ENCODE measurements around the gene COQ3.

DNA sequence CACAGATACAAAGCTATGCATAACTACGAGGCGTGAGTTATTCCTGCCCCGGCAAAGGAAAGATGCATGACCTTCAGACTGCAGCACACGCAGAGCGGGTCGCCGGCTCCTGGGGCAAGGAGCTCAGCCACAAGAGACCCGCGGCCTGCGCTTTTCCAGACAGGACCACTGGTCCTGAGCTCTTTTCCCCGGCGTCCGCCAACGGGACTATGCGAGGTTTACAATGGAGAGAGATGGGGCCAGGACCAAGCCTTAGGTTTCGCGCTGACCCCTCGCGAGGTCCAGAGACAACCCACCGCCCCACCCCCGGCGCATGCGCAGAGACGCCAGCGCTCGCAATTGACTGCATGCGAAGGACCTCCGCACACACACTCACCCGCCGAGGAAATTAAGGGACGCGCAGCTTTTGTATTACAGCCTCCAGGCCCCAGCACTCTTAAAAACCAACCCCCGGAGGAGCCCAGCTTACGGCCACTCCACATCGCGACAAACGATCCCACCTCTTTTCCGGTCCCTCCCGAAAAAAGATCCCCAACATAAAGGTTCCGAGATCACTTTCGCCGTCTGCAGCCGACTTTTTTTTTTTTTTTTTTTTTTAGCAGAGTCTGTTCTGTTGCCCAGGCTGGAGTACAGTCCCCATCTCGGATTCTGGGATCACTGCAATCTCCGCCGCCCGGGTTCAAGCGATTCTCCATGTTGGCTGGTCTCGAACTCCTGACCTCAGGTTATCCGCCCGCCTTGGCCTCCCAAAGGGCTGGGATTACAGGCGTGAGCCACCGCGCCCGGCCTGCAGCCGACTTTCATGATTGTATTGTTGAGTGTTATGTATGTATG is at the start of gene COQ3:
- TF ChIP-seq, protein P1, sequence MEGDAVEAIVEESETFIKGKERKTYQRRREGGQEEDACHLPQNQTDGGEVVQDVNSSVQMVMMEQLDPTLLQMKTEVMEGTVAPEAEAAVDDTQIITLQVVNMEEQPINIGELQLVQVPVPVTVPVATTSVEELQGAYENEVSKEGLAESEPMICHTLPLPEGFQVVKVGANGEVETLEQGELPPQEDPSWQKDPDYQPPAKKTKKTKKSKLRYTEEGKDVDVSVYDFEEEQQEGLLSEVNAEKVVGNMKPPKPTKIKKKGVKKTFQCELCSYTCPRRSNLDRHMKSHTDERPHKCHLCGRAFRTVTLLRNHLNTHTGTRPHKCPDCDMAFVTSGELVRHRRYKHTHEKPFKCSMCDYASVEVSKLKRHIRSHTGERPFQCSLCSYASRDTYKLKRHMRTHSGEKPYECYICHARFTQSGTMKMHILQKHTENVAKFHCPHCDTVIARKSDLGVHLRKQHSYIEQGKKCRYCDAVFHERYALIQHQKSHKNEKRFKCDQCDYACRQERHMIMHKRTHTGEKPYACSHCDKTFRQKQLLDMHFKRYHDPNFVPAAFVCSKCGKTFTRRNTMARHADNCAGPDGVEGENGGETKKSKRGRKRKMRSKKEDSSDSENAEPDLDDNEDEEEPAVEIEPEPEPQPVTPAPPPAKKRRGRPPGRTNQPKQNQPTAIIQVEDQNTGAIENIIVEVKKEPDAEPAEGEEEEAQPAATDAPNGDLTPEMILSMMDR (IDR thresholded peaks at IDR 0.05), result no peak
- no peak for TF ChIP-seq POLR2A (IDR thresholded peaks at IDR 0.05; ENCODE audit: low read depth)
- TF ChIP-seq POLR2AphosphoS5 (IDR thresholded peaks at IDR 0.05), result peak; percentile 30 to 45

All from esophagus muscularis mucosa (tissue), 3 donors.